GM23338 (cell line): Measurements from ENCODE around the gene CRYGA.

ENCODE experiments used
- CREB1 ChIP-seq: fragments of 250-450 bp; sonication (Bioruptor Pico); IDR thresholded peaks from 2 replicates; pipeline ENCODE4 v1.5.0; 2020; ENCODE audit warnings: low read depth, mild to moderate bottlenecking, moderate library complexity
- CTCF ChIP-seq, 2 experiments: fragments of 200-600 bp in 1 of 2; sonication (generic) in 1 of 2; conservative IDR thresholded peaks; 2 replicates each; pipeline versions ENCODE4 v1.5.1 to v1.6.1; 2016 to 2017; ENCODE audit warnings: antibody characterized with exemption in 2 of 2, low read depth in 2 of 2, mild to moderate bottlenecking in 2 of 2, moderate library complexity in 1 of 2
- EZH2 ChIP-seq: fragments of 200-600 bp; sonication (generic); IDR thresholded peaks from one replicate; pipeline ENCODE4 v1.8.0; 2017; ENCODE audit warnings: antibody characterized with exemption, mild to moderate bottlenecking, low read depth; ENCODE audit not compliant: unreplicated experiment
- EZH2phosphoT487 ChIP-seq: fragments of 200-600 bp; sonication (generic); IDR thresholded peaks from one replicate; pipeline ENCODE4 v1.8.1; 2018; ENCODE audit warnings: antibody characterized with exemption; ENCODE audit not compliant: unreplicated experiment
- POLR2AphosphoS5 ChIP-seq: IDR thresholded peaks from 2 replicates; pipeline ENCODE4 v1.6.1; 2016; ENCODE audit warnings: antibody characterized with exemption, low read depth
- REST ChIP-seq: IDR thresholded peaks from one replicate; pipeline ENCODE4 v1.6.1; 2018; ENCODE audit warnings: antibody characterized with exemption; ENCODE audit not compliant: unreplicated experiment
- STAT1 ChIP-seq: IDR thresholded peaks from one replicate; pipeline ENCODE4 v1.6.1; 2016; ENCODE audit warnings: antibody characterized with exemption; ENCODE audit not compliant: unreplicated experiment
- TF ChIP-seq, protein P1 (sequence below): fragments of 250-450 bp; sonication (Bioruptor Pico); IDR thresholded peaks from 2 replicates; pipeline ENCODE4 v1.5.0; 2020; ENCODE audit warnings: mild to moderate bottlenecking, moderate library complexity

GRCh38 chr2:208146006-208146405 is 17.4 kb downstream of the CRYGA start, which contains the start of gene CRYGB:
- TF ChIP-seq POLR2AphosphoS5 (no peak), STAT1 (no peak), CTCF (conservative IDR thresholded peaks at IDR 0.05; ENCODE audit: low read depth in 2 of 2) (no peak), EZH2 (no peak), EZH2phosphoT487 (no peak), CREB1 (CRISPR knock-in tag) (no peak), REST (no peak)
- TF ChIP-seq, protein P1, sequence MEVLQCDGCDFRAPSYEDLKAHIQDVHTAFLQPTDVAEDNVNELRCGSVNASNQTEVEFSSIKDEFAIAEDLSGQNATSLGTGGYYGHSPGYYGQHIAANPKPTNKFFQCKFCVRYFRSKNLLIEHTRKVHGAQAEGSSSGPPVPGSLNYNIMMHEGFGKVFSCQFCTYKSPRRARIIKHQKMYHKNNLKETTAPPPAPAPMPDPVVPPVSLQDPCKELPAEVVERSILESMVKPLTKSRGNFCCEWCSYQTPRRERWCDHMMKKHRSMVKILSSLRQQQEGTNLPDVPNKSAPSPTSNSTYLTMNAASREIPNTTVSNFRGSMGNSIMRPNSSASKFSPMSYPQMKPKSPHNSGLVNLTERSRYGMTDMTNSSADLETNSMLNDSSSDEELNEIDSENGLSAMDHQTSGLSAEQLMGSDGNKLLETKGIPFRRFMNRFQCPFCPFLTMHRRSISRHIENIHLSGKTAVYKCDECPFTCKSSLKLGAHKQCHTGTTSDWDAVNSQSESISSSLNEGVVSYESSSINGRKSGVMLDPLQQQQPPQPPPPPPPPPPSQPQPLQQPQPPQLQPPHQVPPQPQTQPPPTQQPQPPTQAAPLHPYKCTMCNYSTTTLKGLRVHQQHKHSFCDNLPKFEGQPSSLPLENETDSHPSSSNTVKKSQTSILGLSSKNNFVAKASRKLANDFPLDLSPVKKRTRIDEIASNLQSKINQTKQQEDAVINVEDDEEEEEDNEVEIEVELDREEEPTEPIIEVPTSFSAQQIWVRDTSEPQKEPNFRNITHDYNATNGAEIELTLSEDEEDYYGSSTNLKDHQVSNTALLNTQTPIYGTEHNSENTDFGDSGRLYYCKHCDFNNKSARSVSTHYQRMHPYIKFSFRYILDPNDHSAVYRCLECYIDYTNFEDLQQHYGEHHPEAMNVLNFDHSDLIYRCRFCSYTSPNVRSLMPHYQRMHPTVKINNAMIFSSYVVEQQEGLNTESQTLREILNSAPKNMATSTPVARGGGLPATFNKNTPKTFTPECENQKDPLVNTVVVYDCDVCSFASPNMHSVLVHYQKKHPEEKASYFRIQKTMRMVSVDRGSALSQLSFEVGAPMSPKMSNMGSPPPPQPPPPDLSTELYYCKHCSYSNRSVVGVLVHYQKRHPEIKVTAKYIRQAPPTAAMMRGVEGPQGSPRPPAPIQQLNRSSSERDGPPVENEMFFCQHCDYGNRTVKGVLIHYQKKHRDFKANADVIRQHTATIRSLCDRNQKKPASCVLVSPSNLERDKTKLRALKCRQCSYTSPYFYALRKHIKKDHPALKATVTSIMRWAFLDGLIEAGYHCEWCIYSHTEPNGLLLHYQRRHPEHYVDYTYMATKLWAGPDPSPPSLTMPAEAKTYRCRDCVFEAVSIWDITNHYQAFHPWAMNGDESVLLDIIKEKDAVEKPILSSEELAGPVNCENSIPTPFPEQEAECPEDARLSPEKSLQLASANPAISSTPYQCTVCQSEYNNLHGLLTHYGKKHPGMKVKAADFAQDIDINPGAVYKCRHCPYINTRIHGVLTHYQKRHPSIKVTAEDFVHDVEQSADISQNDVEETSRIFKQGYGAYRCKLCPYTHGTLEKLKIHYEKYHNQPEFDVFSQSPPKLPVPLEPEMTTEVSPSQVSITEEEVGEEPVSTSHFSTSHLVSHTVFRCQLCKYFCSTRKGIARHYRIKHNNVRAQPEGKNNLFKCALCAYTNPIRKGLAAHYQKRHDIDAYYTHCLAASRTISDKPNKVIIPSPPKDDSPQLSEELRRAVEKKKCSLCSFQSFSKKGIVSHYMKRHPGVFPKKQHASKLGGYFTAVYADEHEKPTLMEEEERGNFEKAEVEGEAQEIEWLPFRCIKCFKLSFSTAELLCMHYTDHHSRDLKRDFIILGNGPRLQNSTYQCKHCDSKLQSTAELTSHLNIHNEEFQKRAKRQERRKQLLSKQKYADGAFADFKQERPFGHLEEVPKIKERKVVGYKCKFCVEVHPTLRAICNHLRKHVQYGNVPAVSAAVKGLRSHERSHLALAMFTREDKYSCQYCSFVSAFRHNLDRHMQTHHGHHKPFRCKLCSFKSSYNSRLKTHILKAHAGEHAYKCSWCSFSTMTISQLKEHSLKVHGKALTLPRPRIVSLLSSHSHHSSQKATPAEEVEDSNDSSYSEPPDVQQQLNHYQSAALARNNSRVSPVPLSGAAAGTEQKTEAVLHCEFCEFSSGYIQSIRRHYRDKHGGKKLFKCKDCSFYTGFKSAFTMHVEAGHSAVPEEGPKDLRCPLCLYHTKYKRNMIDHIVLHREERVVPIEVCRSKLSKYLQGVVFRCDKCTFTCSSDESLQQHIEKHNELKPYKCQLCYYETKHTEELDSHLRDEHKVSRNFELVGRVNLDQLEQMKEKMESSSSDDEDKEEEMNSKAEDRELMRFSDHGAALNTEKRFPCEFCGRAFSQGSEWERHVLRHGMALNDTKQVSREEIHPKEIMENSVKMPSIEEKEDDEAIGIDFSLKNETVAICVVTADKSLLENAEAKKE (CRISPR knock-in tag): no peak
